ENCODE data around the gene C10orf95. TPM values are rescaled to one million over a fixed set of nuclear protein-coding genes. Genes with fewer than 3 reads are reported as not detected.

The C10orf95 gene
- polyA plus RNA-seq, 1 of the 3 experiments (the other 2 are of a cell fraction) = 0.07 TPM

GRCh38 chr10:102421507-102421756, 29.9 kb downstream of the C10orf95 start:
- H3K27me3 ChIP-seq (ENCODE audit: insufficient read depth) = no peaks in the 10 kb centered on the region
- H3K4me1 ChIP-seq (ENCODE audit: control insufficient read depth in 1 of 2, insufficient read depth in 2 of 2, low read depth in 1 of 2, low read length in 1 of 2) = peaks cover 0 to 29% of the 10 kb centered on the region in 2 experiments; a peak in 2 of 4 replicates
- ChIA-PET CTCF (interaction anchor here (1.0 to 18.3 kb wide), 13 partner anchors 10 to 268 kb away, joined by 3 to 359 read pairs (median 21); partner anchors contain the start of genes C10orf95, CUEDC2, ELOVL3 and NFKB2), POLR2A (interaction anchor here (0.9 to 4.2 kb wide), 7 partner anchors 8 to 163 kb away, joined by 3 to 41 read pairs (median 4); partner anchors contain the start of genes CUEDC2 and NFKB2)
- peak overlapping the region; percentile 85 for H2AFZ ChIP-seq (ENCODE audit: low read depth)
- no peaks in the 10 kb centered on the region for H3K79me2 ChIP-seq (ENCODE audit: insufficient read depth)
- peak overlapping the region; percentile 68 for H3K9ac ChIP-seq
- TF ChIP-seq FOXM1 (IDR thresholded peaks at IDR 0.05; ENCODE audit: low read depth) = no peak
- H3K9me3 ChIP-seq = no peaks in the 10 kb centered on the region
- no peaks in the 10 kb centered on the region for H4K20me1 ChIP-seq (ENCODE audit: insufficient read depth)
- peaks cover 15% of the 10 kb centered on the region for H3F3A ChIP-seq (replicated peaks; ENCODE audit: insufficient read depth)
- H3K27ac ChIP-seq (ENCODE audit: low read depth in 2 of 2, low read length in 1 of 2) = peak overlapping the region; percentile 78 to 99; a peak in 3 of 4 replicates
- no peaks in the 10 kb centered on the region for H3K9me2 ChIP-seq
- WGBS (ENCODE audit: low lambda C conversion rate) = 0% methylated on average over 2 of the region's 14 CpGs
- DNase-seq = no peak
- peak overlapping the region; percentile 77 to 90 for H3K4me3 ChIP-seq (ENCODE audit: low read depth in 2 of 2, low read length in 1 of 2)
- peak overlapping the region; percentile 84 for H3K4me2 ChIP-seq
- peaks cover 0 to 21% of the 10 kb centered on the region in 2 experiments for H3K36me3 ChIP-seq (replicated peaks in 1 of 2; ENCODE audit: control insufficient read depth in 1 of 2, insufficient read depth in 2 of 2, low read length in 1 of 2)

- WGBS (ENCODE audit: low lambda C conversion rate) = 1% methylated on average over 34 of the region's 66 CpGs
- 0 out of 2 replicates have a peak, but pooled peaks have one; percentile 16 for TF ChIP-seq RCOR1 (IDR thresholded peaks at IDR 0.05; ENCODE audit: low read length)
- TF ChIP-seq EZH2phosphoT487 (IDR thresholded peaks at IDR 0.05; ENCODE audit: borderline replicate concordance, low read depth) = no peak
- no peak; the same call in 1 of the 2 replicates for TF ChIP-seq PBX3 (IDR thresholded peaks at IDR 0.05)
- TF ChIP-seq GATA2 (CRISPR knock-in tag; IDR thresholded peaks at IDR 0.05) = no peak
- peak; percentile 68 for TF ChIP-seq REST (IDR thresholded peaks at IDR 0.05; ENCODE audit: low read depth, low read length)
- TF ChIP-seq NFIC (IDR thresholded peaks at IDR 0.05; ENCODE audit: borderline replicate concordance) = no peak
- TF ChIP-seq USF2 (IDR thresholded peaks at IDR 0.05; ENCODE audit: borderline replicate concordance, low read depth, low read length) = no peak
- TF ChIP-seq FOSL2 (IDR thresholded peaks at IDR 0.05; ENCODE audit: borderline replicate concordance, low read depth) = no peak
- TF ChIP-seq TAF1 (IDR thresholded peaks at IDR 0.05; ENCODE audit: borderline replicate concordance, low read depth, low read length) = peak; percentile 84
- peak; percentile 51; the same call in 1 of the 2 replicates for TF ChIP-seq NRF1 (IDR thresholded peaks at IDR 0.05; ENCODE audit: low read depth, low read length)
- peak; percentile 77; the same call in 1 of the 2 replicates for TF ChIP-seq SIN3A (IDR thresholded peaks at IDR 0.05; ENCODE audit: borderline replicate concordance, low read depth, low read length)
- no peak for TF ChIP-seq CTCF (IDR thresholded peaks at IDR 0.05)
- no peak for TF ChIP-seq ZBTB33 (IDR thresholded peaks at IDR 0.05; ENCODE audit: borderline replicate concordance, low read depth)
Measured at GRCh38 chr10:102420714-102421506, 30.4 kb downstream of the C10orf95 start, which contains the start of gene FBXL15. Gene FBXL15 (plus strand): TSS chr10:102420836. CDS start chr10:102421130, 294 bp downstream.

More at GRCh38 chr10:102420714-102421506, 30.4 kb downstream of the C10orf95 start, which contains the start of gene FBXL15:
- ChIA-PET POLR2A (interaction anchor here (0.6 to 4.2 kb wide), 14 partner anchors 9 to 307 kb away, joined by 3 to 41 read pairs (median 4); partner anchors contain the start of genes C10orf95, CUEDC2 and NFKB2), CTCF (interaction anchor here (1.0 to 18.3 kb wide), 13 partner anchors 10 to 251 kb away, joined by 3 to 359 read pairs (median 21); partner anchors contain the start of genes C10orf95, CUEDC2, ELOVL3 and NFKB2)
- H3K36me3 ChIP-seq (replicated peaks in 1 of 2; ENCODE audit: control insufficient read depth in 1 of 2, insufficient read depth in 2 of 2, low read length in 1 of 2) = peaks cover 0 to 21% of the 10 kb centered on the region in 2 experiments
- no peaks in the 10 kb centered on the region for H3K9me2 ChIP-seq
- H2AFZ ChIP-seq (ENCODE audit: low read depth) = peak within 1 kb of the TSS; percentile 85
- H3F3A ChIP-seq (replicated peaks; ENCODE audit: insufficient read depth) = peaks cover 15% of the 10 kb centered on the region
- peak within 1 kb of the TSS; percentile 84 for H3K4me2 ChIP-seq
- H3K9me3 ChIP-seq = no peaks in the 10 kb centered on the region
- peak within 1 kb of the TSS; percentile 68 for H3K9ac ChIP-seq
- H3K4me1 ChIP-seq (ENCODE audit: control insufficient read depth in 1 of 2, insufficient read depth in 2 of 2, low read depth in 1 of 2, low read length in 1 of 2) = peaks cover 0 to 29% of the 10 kb centered on the region in 2 experiments; a peak in 2 of 4 replicates
- H3K79me2 ChIP-seq (ENCODE audit: insufficient read depth) = no peaks in the 10 kb centered on the region
- peak within 1 kb of the TSS; percentile 77 to 90 for H3K4me3 ChIP-seq (ENCODE audit: low read depth in 2 of 2, low read length in 1 of 2)
- H3K27me3 ChIP-seq (ENCODE audit: insufficient read depth) = no peaks in the 10 kb centered on the region
- H4K20me1 ChIP-seq (ENCODE audit: insufficient read depth) = no peaks in the 10 kb centered on the region
- DNase-seq = peak; percentile 91
- H3K27ac ChIP-seq (ENCODE audit: low read depth in 2 of 2, low read length in 1 of 2) = peak within 1 kb of the TSS; percentile 78 to 99

Data from SK-N-SH (cell line).